HepG2 (cell line): Measurements from ENCODE around the gene CDK18. TPM values are rescaled to one million over a fixed set of nuclear protein-coding genes. Genes with fewer than 3 reads are reported as not detected.

ENCODE experiments used
- DMAP1 ChIP-seq: IDR thresholded peaks from 2 replicates; pipeline ENCODE4 v1.6.1; 2016
- MLLT10 ChIP-seq: sonication (generic); formaldehyde crosslinking; IDR thresholded peaks from 2 replicates; pipeline ENCODE4 v1.4.0; 2020; ENCODE audit warnings: missing genetic modification reagents
- MTA3 ChIP-seq: sonication (generic); formaldehyde crosslinking; IDR thresholded peaks from 2 replicates; pipeline ENCODE4 v1.4.0; 2020; ENCODE audit warnings: missing genetic modification reagents
- MTF2 ChIP-seq: sonication (generic); formaldehyde crosslinking; IDR thresholded peaks from 2 replicates; pipeline ENCODE4 v1.5.0; 2020; ENCODE audit warnings: missing genetic modification reagents, borderline replicate concordance
- NONO ChIP-seq, 2 experiments: fragments of 450-650 bp in 1 of 2; sonication (generic) in 1 of 2; formaldehyde crosslinking in 1 of 2; IDR thresholded peaks in 1 of 2; conservative IDR thresholded peaks in 1 of 2; 2 replicates each; pipeline versions ENCODE4 v1.6.1 to v1.8.0; 2017 to 2022; ENCODE audit warnings: mild to moderate bottlenecking in 1 of 2, missing genetic modification reagents in 1 of 2, moderate library complexity in 1 of 2
- SALL1 ChIP-seq: sonication (generic); formaldehyde crosslinking; IDR thresholded peaks from 2 replicates; pipeline ENCODE4 v1.8.0; 2022; ENCODE audit warnings: mild to moderate bottlenecking, missing genetic modification reagents
- SETDB1 ChIP-seq: sonication (generic); formaldehyde crosslinking; IDR thresholded peaks from 2 replicates; pipeline ENCODE4 v1.5.1; 2020; ENCODE audit warnings: missing genetic modification reagents, mild to moderate bottlenecking, borderline replicate concordance
- STAG1 ChIP-seq: sonication (generic); formaldehyde crosslinking; IDR thresholded peaks from 2 replicates; pipeline ENCODE4 v1.4.0; 2020; ENCODE audit warnings: missing genetic modification reagents
- THAP8 ChIP-seq: sonication (generic); formaldehyde crosslinking; IDR thresholded peaks from 2 replicates; pipeline ENCODE4 v1.5.1; 2020; ENCODE audit warnings: missing genetic modification reagents, mild to moderate bottlenecking, borderline replicate concordance
- ZNF331 ChIP-seq: sonication (generic); formaldehyde crosslinking; IDR thresholded peaks from 2 replicates; pipeline ENCODE4 v1.4.0; 2020; ENCODE audit warnings: missing genetic modification reagents
- ZNF44 ChIP-seq: sonication (generic); formaldehyde crosslinking; IDR thresholded peaks from 2 replicates; pipeline ENCODE4 v1.5.1; 2020; ENCODE audit warnings: mild to moderate bottlenecking, missing genetic modification reagents
- ZNF776 ChIP-seq: sonication (generic); formaldehyde crosslinking; IDR thresholded peaks from 2 replicates; pipeline ENCODE4 v1.4.0; 2020; ENCODE audit warnings: mild to moderate bottlenecking, missing genetic modification reagents
- ZNF792 ChIP-seq: IDR thresholded peaks from 2 replicates; pipeline ENCODE4 v1.6.1; 2016
- ZSCAN30 ChIP-seq: sonication (generic); formaldehyde crosslinking; IDR thresholded peaks from 2 replicates; pipeline ENCODE4 v1.5.0; 2020; ENCODE audit warnings: mild to moderate bottlenecking, missing genetic modification reagents
- ZSCAN31 ChIP-seq: sonication (generic); formaldehyde crosslinking; IDR thresholded peaks from 2 replicates; pipeline ENCODE4 v1.5.0; 2020; ENCODE audit warnings: low read depth, mild to moderate bottlenecking, missing genetic modification reagents
- polyA plus RNA-seq, 8 experiments: library from polyadenylated mRNA; depleted of rRNA in 3 of 8; stranded (reverse) in 7 of 8; unstranded in 1 of 8; fragments of >200 nt; fragmentation: Illumina TruSeq in 4 of 8; extraction: Trizol in 4 of 8; gene quantifications; 2 replicates each; pipeline versions ENCODE4 v1.2.1 to v1.2.3, GENCODE V29; 2011 to 2016; ENCODE audit warnings: low read depth in 4 of 8, missing spikeins in 1 of 8, mixed read lengths in 1 of 8; ENCODE audit not compliant: insufficient read depth in 1 of 8
- total RNA-seq, 5 experiments: library from RNA; depleted of rRNA; stranded (reverse); fragments of >200 nt; fragmentation: Illumina TruSeq; extraction: Trizol; gene quantifications; 2 replicates each; pipeline ENCODE4 v1.2.3, GENCODE V29; 2016; ENCODE audit warnings: low read depth in 1 of 5
- TF ChIP-seq, protein P1 (sequence below): sonication (generic); formaldehyde crosslinking; IDR thresholded peaks from 2 replicates; pipeline ENCODE4 v1.5.1; 2020; ENCODE audit warnings: mild to moderate bottlenecking, missing genetic modification reagents, moderate library complexity
- TF ChIP-seq, protein P2 (sequence below): sonication (generic); formaldehyde crosslinking; IDR thresholded peaks from 2 replicates; pipeline ENCODE4 v1.4.0; 2020; ENCODE audit warnings: missing genetic modification reagents
- TF ChIP-seq, protein P3 (sequence below): sonication (generic); formaldehyde crosslinking; IDR thresholded peaks from 2 replicates; pipeline ENCODE4 v1.5.1; 2020; ENCODE audit warnings: missing genetic modification reagents, mild to moderate bottlenecking, borderline replicate concordance
- TF ChIP-seq, protein P4 (sequence below): fragments of 450-650 bp; IDR thresholded peaks from 2 replicates; pipeline ENCODE4 v1.6.1; 2017

The CDK18 gene
- total and polyA plus RNA-seq, 2 of the 13 experiments (the other 11 are each of a cell fraction or from before 2014, with no cell fraction given) = 6.4 to 38.8 TPM

DNA sequence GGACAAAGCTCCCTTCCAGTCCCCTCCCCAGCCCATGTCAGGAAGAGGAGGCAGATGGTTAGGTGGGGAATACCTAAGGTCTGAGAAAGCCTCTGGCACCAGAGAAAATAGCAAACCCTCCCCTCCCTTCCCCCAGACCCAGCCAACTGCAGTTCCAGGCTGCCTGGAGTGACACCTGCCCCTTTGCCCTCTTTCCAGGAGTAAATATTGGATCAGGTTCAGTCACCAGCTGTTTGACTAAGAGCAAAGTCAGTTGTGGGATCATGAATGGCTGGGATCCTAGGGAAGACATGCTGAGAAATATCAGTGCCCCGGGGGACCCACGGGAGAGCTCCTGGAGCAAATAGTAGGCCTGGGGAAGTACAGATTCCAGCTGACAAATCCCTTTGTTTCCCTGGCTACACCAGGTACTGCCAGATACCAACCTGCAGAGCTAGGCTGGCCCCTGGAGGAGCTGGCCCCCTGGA, 12.2 kb upstream of the CDK18 start (continued):
- TF ChIP-seq, protein P1, sequence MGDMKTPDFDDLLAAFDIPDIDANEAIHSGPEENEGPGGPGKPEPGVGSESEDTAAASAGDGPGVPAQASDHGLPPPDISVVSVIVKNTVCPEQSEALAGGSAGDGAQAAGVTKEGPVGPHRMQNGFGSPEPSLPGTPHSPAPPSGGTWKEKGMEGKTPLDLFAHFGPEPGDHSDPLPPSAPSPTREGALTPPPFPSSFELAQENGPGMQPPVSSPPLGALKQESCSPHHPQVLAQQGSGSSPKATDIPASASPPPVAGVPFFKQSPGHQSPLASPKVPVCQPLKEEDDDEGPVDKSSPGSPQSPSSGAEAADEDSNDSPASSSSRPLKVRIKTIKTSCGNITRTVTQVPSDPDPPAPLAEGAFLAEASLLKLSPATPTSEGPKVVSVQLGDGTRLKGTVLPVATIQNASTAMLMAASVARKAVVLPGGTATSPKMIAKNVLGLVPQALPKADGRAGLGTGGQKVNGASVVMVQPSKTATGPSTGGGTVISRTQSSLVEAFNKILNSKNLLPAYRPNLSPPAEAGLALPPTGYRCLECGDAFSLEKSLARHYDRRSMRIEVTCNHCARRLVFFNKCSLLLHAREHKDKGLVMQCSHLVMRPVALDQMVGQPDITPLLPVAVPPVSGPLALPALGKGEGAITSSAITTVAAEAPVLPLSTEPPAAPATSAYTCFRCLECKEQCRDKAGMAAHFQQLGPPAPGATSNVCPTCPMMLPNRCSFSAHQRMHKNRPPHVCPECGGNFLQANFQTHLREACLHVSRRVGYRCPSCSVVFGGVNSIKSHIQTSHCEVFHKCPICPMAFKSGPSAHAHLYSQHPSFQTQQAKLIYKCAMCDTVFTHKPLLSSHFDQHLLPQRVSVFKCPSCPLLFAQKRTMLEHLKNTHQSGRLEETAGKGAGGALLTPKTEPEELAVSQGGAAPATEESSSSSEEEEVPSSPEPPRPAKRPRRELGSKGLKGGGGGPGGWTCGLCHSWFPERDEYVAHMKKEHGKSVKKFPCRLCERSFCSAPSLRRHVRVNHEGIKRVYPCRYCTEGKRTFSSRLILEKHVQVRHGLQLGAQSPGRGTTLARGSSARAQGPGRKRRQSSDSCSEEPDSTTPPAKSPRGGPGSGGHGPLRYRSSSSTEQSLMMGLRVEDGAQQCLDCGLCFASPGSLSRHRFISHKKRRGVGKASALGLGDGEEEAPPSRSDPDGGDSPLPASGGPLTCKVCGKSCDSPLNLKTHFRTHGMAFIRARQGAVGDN = no peak
- TF ChIP-seq MTA3 (CRISPR knock-in tag) (no peak), DMAP1 (no peak), ZSCAN30 (CRISPR knock-in tag) (no peak), ZNF776 (CRISPR knock-in tag) (no peak), THAP8 (CRISPR knock-in tag) (no peak), ZNF44 (CRISPR knock-in tag) (no peak; the same call in 1 of the 2 replicates), ZNF792 (CRISPR knock-in tag) (0 out of 2 replicates have a peak, but pooled peaks have one; percentile 20), SETDB1 (no peak), MLLT10 (no peak), STAG1 (CRISPR knock-in tag) (no peak), ZSCAN31 (no peak), ZNF331 (CRISPR knock-in tag) (peak; percentile 71; the same call in 1 of the 2 replicates), NONO (IDR thresholded peaks at IDR 0.05) (no peak), NONO (CRISPR knock-in tag; conservative IDR thresholded peaks at IDR 0.05) (peak; percentile 63; the same call in 1 of the 2 replicates), MTF2 (CRISPR knock-in tag) (no peak), SALL1 (CRISPR knock-in tag) (peak; percentile 82)
- TF ChIP-seq, protein P2, sequence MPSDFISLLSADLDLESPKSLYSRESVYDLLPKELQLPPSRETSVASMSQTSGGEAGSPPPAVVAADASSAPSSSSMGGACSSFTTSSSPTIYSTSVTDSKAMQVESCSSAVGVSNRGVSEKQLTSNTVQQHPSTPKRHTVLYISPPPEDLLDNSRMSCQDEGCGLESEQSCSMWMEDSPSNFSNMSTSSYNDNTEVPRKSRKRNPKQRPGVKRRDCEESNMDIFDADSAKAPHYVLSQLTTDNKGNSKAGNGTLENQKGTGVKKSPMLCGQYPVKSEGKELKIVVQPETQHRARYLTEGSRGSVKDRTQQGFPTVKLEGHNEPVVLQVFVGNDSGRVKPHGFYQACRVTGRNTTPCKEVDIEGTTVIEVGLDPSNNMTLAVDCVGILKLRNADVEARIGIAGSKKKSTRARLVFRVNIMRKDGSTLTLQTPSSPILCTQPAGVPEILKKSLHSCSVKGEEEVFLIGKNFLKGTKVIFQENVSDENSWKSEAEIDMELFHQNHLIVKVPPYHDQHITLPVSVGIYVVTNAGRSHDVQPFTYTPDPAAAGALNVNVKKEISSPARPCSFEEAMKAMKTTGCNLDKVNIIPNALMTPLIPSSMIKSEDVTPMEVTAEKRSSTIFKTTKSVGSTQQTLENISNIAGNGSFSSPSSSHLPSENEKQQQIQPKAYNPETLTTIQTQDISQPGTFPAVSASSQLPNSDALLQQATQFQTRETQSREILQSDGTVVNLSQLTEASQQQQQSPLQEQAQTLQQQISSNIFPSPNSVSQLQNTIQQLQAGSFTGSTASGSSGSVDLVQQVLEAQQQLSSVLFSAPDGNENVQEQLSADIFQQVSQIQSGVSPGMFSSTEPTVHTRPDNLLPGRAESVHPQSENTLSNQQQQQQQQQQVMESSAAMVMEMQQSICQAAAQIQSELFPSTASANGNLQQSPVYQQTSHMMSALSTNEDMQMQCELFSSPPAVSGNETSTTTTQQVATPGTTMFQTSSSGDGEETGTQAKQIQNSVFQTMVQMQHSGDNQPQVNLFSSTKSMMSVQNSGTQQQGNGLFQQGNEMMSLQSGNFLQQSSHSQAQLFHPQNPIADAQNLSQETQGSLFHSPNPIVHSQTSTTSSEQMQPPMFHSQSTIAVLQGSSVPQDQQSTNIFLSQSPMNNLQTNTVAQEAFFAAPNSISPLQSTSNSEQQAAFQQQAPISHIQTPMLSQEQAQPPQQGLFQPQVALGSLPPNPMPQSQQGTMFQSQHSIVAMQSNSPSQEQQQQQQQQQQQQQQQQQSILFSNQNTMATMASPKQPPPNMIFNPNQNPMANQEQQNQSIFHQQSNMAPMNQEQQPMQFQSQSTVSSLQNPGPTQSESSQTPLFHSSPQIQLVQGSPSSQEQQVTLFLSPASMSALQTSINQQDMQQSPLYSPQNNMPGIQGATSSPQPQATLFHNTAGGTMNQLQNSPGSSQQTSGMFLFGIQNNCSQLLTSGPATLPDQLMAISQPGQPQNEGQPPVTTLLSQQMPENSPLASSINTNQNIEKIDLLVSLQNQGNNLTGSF (CRISPR knock-in tag) = no peak
- TF ChIP-seq, protein P3, sequence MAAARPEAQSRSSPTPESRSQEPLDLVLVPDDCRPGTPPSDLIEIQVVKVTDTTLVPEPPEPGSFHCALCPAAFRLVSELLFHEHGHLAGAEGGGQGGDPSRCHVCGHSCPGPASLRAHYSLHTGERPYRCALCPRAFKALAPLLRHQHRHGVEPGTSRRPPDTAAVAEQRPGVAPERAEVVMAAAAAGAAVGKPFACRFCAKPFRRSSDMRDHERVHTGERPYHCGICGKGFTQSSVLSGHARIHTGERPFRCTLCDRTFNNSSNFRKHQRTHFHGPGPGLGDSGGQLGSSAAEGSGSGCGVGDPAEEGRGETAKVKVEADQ (CRISPR knock-in tag) = no peak
- TF ChIP-seq, protein P4, sequence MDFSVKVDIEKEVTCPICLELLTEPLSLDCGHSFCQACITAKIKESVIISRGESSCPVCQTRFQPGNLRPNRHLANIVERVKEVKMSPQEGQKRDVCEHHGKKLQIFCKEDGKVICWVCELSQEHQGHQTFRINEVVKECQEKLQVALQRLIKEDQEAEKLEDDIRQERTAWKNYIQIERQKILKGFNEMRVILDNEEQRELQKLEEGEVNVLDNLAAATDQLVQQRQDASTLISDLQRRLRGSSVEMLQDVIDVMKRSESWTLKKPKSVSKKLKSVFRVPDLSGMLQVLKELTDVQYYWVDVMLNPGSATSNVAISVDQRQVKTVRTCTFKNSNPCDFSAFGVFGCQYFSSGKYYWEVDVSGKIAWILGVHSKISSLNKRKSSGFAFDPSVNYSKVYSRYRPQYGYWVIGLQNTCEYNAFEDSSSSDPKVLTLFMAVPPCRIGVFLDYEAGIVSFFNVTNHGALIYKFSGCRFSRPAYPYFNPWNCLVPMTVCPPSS = no peak
